GM18870 (cell line): ENCODE data around the gene CDYL.

Source experiments
- ATAC-seq: cut with Tn5 transposase; IDR thresholded peaks from one replicate; pipeline ENCODE4 v1.9.1; 2021; ENCODE audit warnings: moderate library complexity; ENCODE audit not compliant: unreplicated experiment

The CDYL gene

GRCh38 chr6:4958624-4959023 is 182.4 kb downstream of the CDYL start:
- ATAC-seq = no peak

- no peak for ATAC-seq
Measured at GRCh38 chr6:4961322-4962168, 185.3 kb downstream of the CDYL start.

- ATAC-seq = no peak
Measured at GRCh38 chr6:4962905-4963304, 186.7 kb downstream of the CDYL start.

- ATAC-seq = no peak
Measured at GRCh38 chr6:4964675-4965561, 188.7 kb downstream of the CDYL start.

- no peak for ATAC-seq
Measured at GRCh38 chr6:4965562-4966389, 189.6 kb downstream of the CDYL start.

GRCh38 chr6:4967301-4968030 is 191.3 kb downstream of the CDYL start:
- no peak for ATAC-seq

- no peak for ATAC-seq
Measured at GRCh38 chr6:4969609-4970285, 193.5 kb downstream of the CDYL start.

GRCh38 chr6:4970739-4971395 is 194.7 kb downstream of the CDYL start:
- ATAC-seq = no peak

- ATAC-seq = no peak
Measured at GRCh38 chr6:4971851-4972250, 195.6 kb downstream of the CDYL start.

GRCh38 chr6:4972438-4972837 is 196.2 kb downstream of the CDYL start:
- ATAC-seq = no peak

GRCh38 chr6:4973415-4973814 is 197.2 kb downstream of the CDYL start:
- no peak for ATAC-seq

- no peak for ATAC-seq
Measured at GRCh38 chr6:4973982-4974745, 198.0 kb downstream of the CDYL start.

GRCh38 chr6:4974962-4975361 is 198.8 kb downstream of the CDYL start:
- ATAC-seq = no peak

- no peak for ATAC-seq
Measured at GRCh38 chr6:4975506-4975905, 199.3 kb downstream of the CDYL start.

- ATAC-seq = no peak
Measured at GRCh38 chr6:4977468-4977867, 201.3 kb downstream of the CDYL start.

- no peak for ATAC-seq
Measured at GRCh38 chr6:4979426-4979825, 203.2 kb downstream of the CDYL start.

- no peak for ATAC-seq
Measured at GRCh38 chr6:4981761-4982160, 205.6 kb downstream of the CDYL start.

GRCh38 chr6:4983322-4983721 is 207.1 kb downstream of the CDYL start:
- no peak for ATAC-seq

- ATAC-seq = no peak
Measured at GRCh38 chr6:4986999-4987398, 210.8 kb downstream of the CDYL start.
